Sigmoid colon (tissue), 7 donors: ENCODE measurements around the gene NFIC. TPM values are rescaled to one million over a fixed set of nuclear protein-coding genes. Genes with fewer than 3 reads are reported as not detected.
"Not testable (repeated sequence)": the region's sequence is repeated elsewhere in the genome, so short reads cannot be mapped to it uniquely, and the experiment has no call there.

Experiments
- DNase-seq: peaks from one replicate; pipeline ENCODE4 v3.0.0-alpha.2; 2019
- H3K27ac ChIP-seq, 4 donors: fragments of 200-600 bp; sonication (generic); one replicate each; pipeline ENCODE4 v1.5.1; 2016 to 2019; ENCODE audit warnings: mild to moderate bottlenecking in 1 of 4
- H3K27me3 ChIP-seq, 3 donors: fragments of 200-600 bp; sonication (generic); one replicate each; pipeline ENCODE4 v1.5.1; 2019; ENCODE audit warnings: mild to moderate bottlenecking in 1 of 3
- H3K36me3 ChIP-seq, 4 donors: fragments of 200-600 bp; sonication (generic); one replicate each; pipeline ENCODE4 v1.5.1; 2016 to 2019
- H3K4me1 ChIP-seq, 4 donors: fragments of 200-600 bp; sonication (generic); one replicate each; pipeline ENCODE4 v1.5.1; 2017 to 2019
- H3K4me3 ChIP-seq, 4 donors: fragments of 200-600 bp; sonication (generic); one replicate each; pipeline ENCODE4 v1.5.1; 2017 to 2019; ENCODE audit warnings: mild to moderate bottlenecking in 2 of 4, moderate library complexity in 1 of 4
- H3K9me3 ChIP-seq, 4 donors: fragments of 200-600 bp in 3 of 4; sonication (generic) in 3 of 4; one replicate each; pipeline versions ENCODE4 v1.5.1 to v1.6.1; 2013 to 2019
- EP300 ChIP-seq, 4 donors: sonication (generic); formaldehyde crosslinking; IDR thresholded peaks; one replicate each; pipeline ENCODE4 v1.6.1; 2017; ENCODE audit warnings: antibody characterized with exemption in 4 of 4
- POLR2A ChIP-seq, 2 donors: fragments of 450-650 bp; IDR thresholded peaks; one replicate each; pipeline ENCODE4 v1.6.1; 2016; ENCODE audit warnings: antibody characterized with exemption in 2 of 2, mild to moderate bottlenecking in 2 of 2, moderate library complexity in 2 of 2
- POLR2AphosphoS5 ChIP-seq, 4 donors: sonication (generic); formaldehyde crosslinking; IDR thresholded peaks; one replicate each; pipeline ENCODE4 v1.6.1; 2017; ENCODE audit warnings: antibody characterized with exemption in 4 of 4
- WGBS, 2 donors: extraction: QIAGEN DNeasy Blood & Tissue Kit; methylation state at CpG; one replicate each; pipeline ENCODE4 v1.1.7; 2013; 5-methylcytosine and 5-hydroxymethylcytosine counted together
- intact Hi-C: fragments of 100-400 bp; cut with DNase I; formaldehyde crosslinking; loops from one replicate; pipeline ENCODE4 v1.15.1; 2023
- polyA plus RNA-seq, 3 donors: library from polyadenylated mRNA; stranded (reverse); fragments of 200-250 nt; gene quantifications; one replicate each; pipeline ENCODE4 v1.2.3, GENCODE V29; 2013
- total RNA-seq, 4 donors: library from RNA; depleted of rRNA; stranded (reverse); fragments of >200 nt; gene quantifications; one replicate each; pipeline ENCODE4 v1.1.0, GENCODE V29; 2016
- TF ChIP-seq, protein P1 (sequence below), 4 experiments: fragments of 450-650 bp in 3 of 4; fragments of 200-600 bp in 1 of 4; IDR thresholded peaks; one replicate each; pipeline ENCODE4 v1.5.1; 2016 to 2019; ENCODE audit warnings: antibody characterized with exemption in 4 of 4, mild to moderate bottlenecking in 3 of 4, moderate library complexity in 2 of 4
- donor health status: healthy with polysubstance abuse.
- donor health status: Bipolar disorder and iron deficiency.
- donor health status: healthy.

Gene NFIC
- total and polyA plus RNA-seq, 7 donors, result 9.0 to 114 (median 63.2) TPM

DNA sequence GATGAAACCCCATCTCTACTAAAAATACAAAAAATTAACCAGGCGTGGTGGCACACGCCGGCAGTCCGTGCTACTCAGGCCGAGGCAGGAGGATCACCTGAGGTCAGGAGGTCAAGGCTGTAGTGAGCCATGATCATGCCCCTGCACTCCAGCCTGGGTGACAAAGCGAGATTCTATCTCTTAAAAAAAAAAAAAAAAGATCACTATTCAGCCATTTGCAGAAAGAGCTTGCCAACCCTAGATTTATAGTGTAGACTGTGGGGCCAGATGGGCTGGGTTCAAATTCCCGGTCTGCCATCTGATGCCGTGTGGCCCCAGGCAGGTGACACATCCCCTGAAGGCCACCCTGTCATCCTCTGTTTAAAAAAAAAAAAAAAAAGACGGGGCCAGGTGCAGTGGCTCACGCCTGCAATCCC is 85.1 kb downstream of the NFIC start:
- peaks cover 39 to 89% (median 67%) of the 10 kb centered on the region in 4 donors for H3K36me3 ChIP-seq
- TF ChIP-seq POLR2A (IDR thresholded peaks at IDR 0.05) (no peak), EP300 (IDR thresholded peaks at IDR 0.05) (no peak), POLR2AphosphoS5 (IDR thresholded peaks at IDR 0.05) (no peak)
- TF ChIP-seq, protein P1, sequence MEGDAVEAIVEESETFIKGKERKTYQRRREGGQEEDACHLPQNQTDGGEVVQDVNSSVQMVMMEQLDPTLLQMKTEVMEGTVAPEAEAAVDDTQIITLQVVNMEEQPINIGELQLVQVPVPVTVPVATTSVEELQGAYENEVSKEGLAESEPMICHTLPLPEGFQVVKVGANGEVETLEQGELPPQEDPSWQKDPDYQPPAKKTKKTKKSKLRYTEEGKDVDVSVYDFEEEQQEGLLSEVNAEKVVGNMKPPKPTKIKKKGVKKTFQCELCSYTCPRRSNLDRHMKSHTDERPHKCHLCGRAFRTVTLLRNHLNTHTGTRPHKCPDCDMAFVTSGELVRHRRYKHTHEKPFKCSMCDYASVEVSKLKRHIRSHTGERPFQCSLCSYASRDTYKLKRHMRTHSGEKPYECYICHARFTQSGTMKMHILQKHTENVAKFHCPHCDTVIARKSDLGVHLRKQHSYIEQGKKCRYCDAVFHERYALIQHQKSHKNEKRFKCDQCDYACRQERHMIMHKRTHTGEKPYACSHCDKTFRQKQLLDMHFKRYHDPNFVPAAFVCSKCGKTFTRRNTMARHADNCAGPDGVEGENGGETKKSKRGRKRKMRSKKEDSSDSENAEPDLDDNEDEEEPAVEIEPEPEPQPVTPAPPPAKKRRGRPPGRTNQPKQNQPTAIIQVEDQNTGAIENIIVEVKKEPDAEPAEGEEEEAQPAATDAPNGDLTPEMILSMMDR (IDR thresholded peaks at IDR 0.05), result no peak
- no peak overlapping the region for H3K4me3 ChIP-seq
- H3K27me3 ChIP-seq, result no peaks in the 10 kb centered on the region
- no peaks in the 10 kb centered on the region for H3K9me3 ChIP-seq
- WGBS, 2 donors, result 82 to 87% methylated on average over 10 of the region's 10 CpGs
- intact Hi-C loops, result loop anchor here (2.0 to 5.0 kb wide), 3 partner anchors 21 to 84 kb away; partner anchors contain the start of gene NFIC
- H3K4me1 ChIP-seq, result peaks cover 0 to 36% (median 24%) of the 10 kb centered on the region in 4 donors
- peak overlapping the region; percentile 80 to 92 (median 86) for H3K27ac ChIP-seq
- no peak for DNase-seq

DNA sequence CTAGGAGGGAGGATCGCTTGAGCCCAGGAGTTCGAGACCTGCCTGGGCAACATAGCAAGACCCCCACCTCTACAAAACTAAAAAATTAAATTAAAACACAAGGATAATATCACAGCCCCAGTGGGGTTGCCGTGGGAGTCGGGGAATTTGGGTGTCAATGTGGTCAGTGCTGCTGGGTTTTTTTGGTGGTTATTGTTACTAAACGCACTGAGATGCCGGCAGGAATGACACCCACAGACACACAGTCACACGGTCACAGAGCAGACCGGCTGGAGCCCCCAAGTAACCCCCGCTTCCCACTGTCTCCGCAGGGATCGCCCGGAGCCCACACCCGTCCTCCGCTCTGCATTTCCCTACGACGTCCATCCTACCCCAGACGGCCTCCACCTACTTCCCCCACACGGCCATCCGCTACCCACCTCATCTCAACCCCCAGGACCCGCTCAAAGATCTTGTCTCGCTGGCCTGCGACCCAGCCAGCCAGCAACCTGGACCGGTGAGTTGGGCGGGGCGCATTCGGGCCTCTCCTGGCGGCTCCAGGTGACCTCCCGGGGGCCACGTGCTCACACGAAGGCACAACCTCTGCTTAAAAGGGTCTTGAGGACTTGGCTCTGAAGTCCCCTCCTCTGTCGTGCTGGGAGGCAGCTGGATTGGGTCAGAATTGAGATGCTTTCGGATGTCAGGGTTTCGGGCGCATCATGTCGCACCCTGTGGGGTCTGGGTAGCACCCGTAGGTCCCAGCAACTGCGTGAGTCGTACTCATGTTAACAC is 86.0 kb downstream of the NFIC start:
- TF ChIP-seq POLR2A (IDR thresholded peaks at IDR 0.05) (no peak), POLR2AphosphoS5 (IDR thresholded peaks at IDR 0.05) (no peak), EP300 (IDR thresholded peaks at IDR 0.05) (no peak)
- TF ChIP-seq, protein P1 (IDR thresholded peaks at IDR 0.05), result no peak
- intact Hi-C loops, result loop anchor here (5.0 kb wide), 1 partner anchor 85 kb away; the partner anchor contains the start of gene NFIC
- DNase-seq, result no peak
- Histone ChIP-seq H3K9me3 (no peaks in the 10 kb centered on the region), H3K27ac (peak overlapping the region; percentile 80 to 92 (median 86)), H3K4me1 (peaks cover 0 to 45% (median 33%) of the 10 kb centered on the region in 4 donors), H3K4me3 (no peak overlapping the region), H3K36me3 (peaks cover 39 to 90% (median 68%) of the 10 kb centered on the region in 4 donors), H3K27me3 (no peaks in the 10 kb centered on the region)
- 92 to 95% methylated on average over 38 of the region's 38 CpGs for WGBS, 2 donors

DNA sequence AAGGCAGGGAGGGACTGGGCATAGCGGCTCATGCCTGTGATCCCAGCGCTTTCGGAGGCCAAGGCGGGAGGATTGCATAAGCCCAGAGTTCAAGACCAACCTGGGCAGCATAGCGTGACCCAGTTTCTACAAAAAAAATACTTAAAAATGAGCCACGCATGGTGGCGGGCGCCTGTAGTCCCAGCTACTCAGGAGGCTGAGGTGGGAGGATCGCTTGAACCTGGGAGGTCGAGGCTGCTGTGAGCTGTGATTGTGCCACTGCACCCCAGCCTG is 86.5 kb downstream of the NFIC start:
- 92 to 95% methylated on average over 10 of the region's 10 CpGs for WGBS, 2 donors
- H3K4me1 ChIP-seq, result peaks cover 0 to 50% (median 39%) of the 10 kb centered on the region in 4 donors
- peaks cover 39 to 87% (median 66%) of the 10 kb centered on the region in 4 donors for H3K36me3 ChIP-seq
- not testable (repeated sequence) for H3K4me3 ChIP-seq, H3K27me3 ChIP-seq, H3K9me3 ChIP-seq, DNase-seq
- peak overlapping the region; percentile 80 to 92 (median 86) for H3K27ac ChIP-seq
- intact Hi-C loops, result loop anchor here (5.0 kb wide), 1 partner anchor 86 kb away; the partner anchor contains the start of gene NFIC

DNA sequence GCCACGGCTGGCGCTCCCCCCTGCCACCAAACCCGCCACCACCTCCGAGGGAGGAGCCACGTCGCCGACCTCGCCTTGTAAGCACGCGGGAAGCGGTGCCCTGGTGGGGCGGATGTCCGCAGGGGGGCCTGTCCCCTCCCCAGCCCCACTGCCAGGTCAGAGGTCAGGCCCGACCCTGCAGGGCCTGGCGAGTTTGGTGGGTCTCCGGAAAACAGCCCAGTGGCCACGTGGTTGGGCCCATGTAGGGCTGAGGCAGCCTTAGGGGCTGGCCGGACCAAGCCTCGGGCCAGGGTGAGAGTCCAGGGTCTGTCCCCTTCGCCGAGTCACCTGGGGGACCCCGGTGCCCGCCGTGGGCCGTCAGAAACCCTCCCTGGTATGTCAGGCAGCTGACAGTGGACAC is 87.5 kb downstream of the NFIC start:
- peaks cover 0 to 60% (median 48%) of the 10 kb centered on the region in 4 donors for H3K4me1 ChIP-seq
- H3K27me3 ChIP-seq, result no peaks in the 10 kb centered on the region
- no peak for DNase-seq
- peak overlapping the region; percentile 82 to 92 (median 90) for H3K27ac ChIP-seq
- WGBS, 2 donors, result 85 to 88% methylated on average over 25 of the region's 25 CpGs
- peaks cover 38 to 79% (median 65%) of the 10 kb centered on the region in 4 donors for H3K36me3 ChIP-seq
- no peak overlapping the region for H3K4me3 ChIP-seq
- H3K9me3 ChIP-seq, result no peaks in the 10 kb centered on the region
- no peak for TF ChIP-seq EP300 (IDR thresholded peaks at IDR 0.05)
- TF ChIP-seq POLR2AphosphoS5 (IDR thresholded peaks at IDR 0.05), result no peak
- TF ChIP-seq, protein P1 (IDR thresholded peaks at IDR 0.05), result no peak
- no peak for TF ChIP-seq POLR2A (IDR thresholded peaks at IDR 0.05)
- intact Hi-C loops, result loop anchor here (5.0 kb wide), 1 partner anchor 87 kb away; the partner anchor contains the start of gene NFIC

DNA sequence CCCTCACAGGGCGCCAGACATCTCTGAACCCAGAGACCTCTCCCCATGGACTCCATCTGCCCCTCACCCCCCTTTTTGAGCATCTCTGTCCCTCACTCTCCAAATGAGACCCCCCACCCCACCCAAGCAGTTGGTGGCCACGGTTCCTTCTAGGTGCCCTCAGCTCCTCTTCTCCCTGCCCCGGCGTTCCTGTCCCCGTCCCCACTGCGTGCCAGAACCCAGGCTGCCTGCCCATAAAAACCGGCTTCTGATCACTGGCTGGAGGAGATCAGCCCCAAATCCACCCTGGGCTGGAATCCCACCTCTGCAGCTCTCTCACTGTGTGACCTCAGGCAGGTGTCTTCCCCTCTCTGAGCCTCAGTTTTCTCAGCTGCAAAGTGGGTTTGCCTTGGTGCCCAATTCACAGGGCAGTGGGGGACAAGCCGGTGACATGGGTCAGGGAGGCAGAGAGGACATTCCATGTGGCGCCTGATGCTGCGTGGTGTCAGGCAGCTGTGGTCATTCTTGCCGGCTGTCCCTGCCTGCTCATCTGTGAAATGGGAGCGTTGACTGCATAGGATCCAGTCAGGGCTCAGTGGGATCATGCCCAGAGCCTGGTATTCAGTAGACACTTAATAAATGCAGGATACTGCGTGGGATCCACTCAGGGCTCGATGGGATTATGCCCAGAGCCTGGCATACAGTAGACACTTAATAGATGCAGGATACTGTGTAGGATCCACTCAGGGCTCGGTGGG is 88.4 kb downstream of the NFIC start:
- peaks cover 0 to 70% (median 58%) of the 10 kb centered on the region in 4 donors for H3K4me1 ChIP-seq
- no peaks in the 10 kb centered on the region for H3K27me3 ChIP-seq
- TF ChIP-seq POLR2A (IDR thresholded peaks at IDR 0.05) (no peak), POLR2AphosphoS5 (IDR thresholded peaks at IDR 0.05) (no peak), EP300 (IDR thresholded peaks at IDR 0.05) (no peak)
- TF ChIP-seq, protein P1 (IDR thresholded peaks at IDR 0.05), result no peak
- no peaks in the 10 kb centered on the region for H3K9me3 ChIP-seq
- 96% methylated on average over 15 of the region's 15 CpGs for WGBS, 2 donors
- peak overlapping the region; percentile 82 to 92 (median 90) for H3K27ac ChIP-seq
- no peak overlapping the region for H3K4me3 ChIP-seq
- no peak for DNase-seq
- peaks cover 30 to 69% (median 56%) of the 10 kb centered on the region in 4 donors for H3K36me3 ChIP-seq
- intact Hi-C loops, result loop anchor here (5.0 kb wide), 1 partner anchor 88 kb away; the partner anchor contains the start of gene NFIC
